SK-MEL-5 (cell line): ENCODE measurements around the gene HOXB5. TPM values are rescaled to one million over a fixed set of nuclear protein-coding genes. Genes with fewer than 3 reads are reported as not detected.

ENCODE experiments used
- small RNA-seq, 2 experiments: library from RNA; depleted of rRNA; stranded (forward); fragments of <200 nt; gene quantifications; one replicate each; pipeline ENCODE3, GENCODE V24; 2014
- total RNA-seq: library from RNA; depleted of rRNA; stranded (reverse); fragments of >200 nt; shearing (Covaris generic); gene quantifications from 2 replicates; pipeline ENCODE4 v1.2.3, GENCODE V29; 2014; rRNA removed

The HOXB5 gene
- total RNA-seq, 1 experiment from 2014 or later, result not detected

Small RNAs within 50 kb of the gene (small RNA-seq; reads per million reads assigned to genes)
- 0.02 to 0.19 reads per million in 2 experiments for gene MIR196A1

Other genes starting within 250 kb of the HOXB5 start
- not detected in 2 replicates for gene SKAP1, start 163.6 kb downstream of the HOXB5 start, total RNA-seq
- not detected in 2 replicates for gene HOXB1, start 62.8 kb downstream of the HOXB5 start, total RNA-seq
- gene HOXB2, start 48.7 kb downstream of the HOXB5 start, total RNA-seq, result not detected in 2 replicates
- gene HOXB4, start 15.4 kb downstream of the HOXB5 start, total RNA-seq, result 0.16 and 0.48 TPM in 2 replicates
- gene HOXB3, start 3.5 kb downstream of the HOXB5 start, total RNA-seq, result 1.1 and 1.5 TPM in 2 replicates
- 2.8 and 5.2 TPM in 2 replicates for gene HOXB6, start 11.2 kb upstream of the HOXB5 start, total RNA-seq
- 8.9 and 12.1 TPM in 2 replicates for gene HOXB7, start 17.2 kb upstream of the HOXB5 start, total RNA-seq
- gene HOXB8, start 21.5 kb upstream of the HOXB5 start, total RNA-seq, result 0.69 and 1.6 TPM in 2 replicates
- gene HOXB9, start 32.6 kb upstream of the HOXB5 start, total RNA-seq, result 2.2 and 3.3 TPM in 2 replicates
- gene PRAC1, start 128.7 kb upstream of the HOXB5 start, total RNA-seq, result not detected in 2 replicates
- 0.56 and 0.71 TPM in 2 replicates for gene PRAC2, start 129.4 kb upstream of the HOXB5 start, total RNA-seq
- gene HOXB13, start 135.0 kb upstream of the HOXB5 start, total RNA-seq, result 3.7 and 4.8 TPM in 2 replicates
- gene TTLL6, start 223.4 kb upstream of the HOXB5 start, total RNA-seq, result 1.7 and 2.1 TPM in 2 replicates
- gene CALCOCO2, start 237.3 kb upstream of the HOXB5 start, total RNA-seq, result 29.1 and 37.7 TPM in 2 replicates